Aortic smooth muscle cell (primary cell): ENCODE data around the gene SNRNP48. TPM values are rescaled to one million over a fixed set of nuclear protein-coding genes. Genes with fewer than 3 reads are reported as not detected.

Experiments
- total RNA-seq: library from RNA; depleted of rRNA; stranded (reverse); fragments of >200 nt; gene quantifications from 2 replicates; pipeline ENCODE4 v1.2.3, GENCODE V29; 2014

The SNRNP48 gene
- 10.3 and 12.6 TPM in 2 replicates for total RNA-seq

GRCh38 chr6:7589949-7590917 lies at the start of gene SNRNP48:
SNRNP48 (plus strand) TSS chr6:7590198; CDS start chr6:7590258, 60 bp downstream.

GRCh38 chr6:7541175-7542064 lies 48.6 kb upstream of the SNRNP48 start, which contains the start of gene DSP:
DSP (plus strand) TSS chr6:7541671; CDS start chr6:7541916, 245 bp downstream.

Other genes starting within 250 kb of the SNRNP48 start
- gene CAGE1, start 200.5 kb upstream of the SNRNP48 start, total RNA-seq: 0.06 and 0.13 TPM in 2 replicates
- gene RIOK1, start 200.4 kb upstream of the SNRNP48 start, total RNA-seq: 17.0 and 24.3 TPM in 2 replicates
- 0.25 and 0.53 TPM in 2 replicates for gene DSP, start 48.5 kb upstream of the SNRNP48 start, total RNA-seq
- 5.4 and 7.9 TPM in 2 replicates for gene BMP6, start 135.9 kb downstream of the SNRNP48 start, total RNA-seq